HG02571 (cell line): Measurements from ENCODE around the gene SEC61A1.

ENCODE experiments used
- ATAC-seq: cut with Tn5 transposase; IDR thresholded peaks from one replicate; pipeline ENCODE4 v1.9.1; 2021; ENCODE audit warnings: mild to moderate bottlenecking, moderate library complexity; ENCODE audit not compliant: unreplicated experiment

SEC61A1 gene

DNA sequence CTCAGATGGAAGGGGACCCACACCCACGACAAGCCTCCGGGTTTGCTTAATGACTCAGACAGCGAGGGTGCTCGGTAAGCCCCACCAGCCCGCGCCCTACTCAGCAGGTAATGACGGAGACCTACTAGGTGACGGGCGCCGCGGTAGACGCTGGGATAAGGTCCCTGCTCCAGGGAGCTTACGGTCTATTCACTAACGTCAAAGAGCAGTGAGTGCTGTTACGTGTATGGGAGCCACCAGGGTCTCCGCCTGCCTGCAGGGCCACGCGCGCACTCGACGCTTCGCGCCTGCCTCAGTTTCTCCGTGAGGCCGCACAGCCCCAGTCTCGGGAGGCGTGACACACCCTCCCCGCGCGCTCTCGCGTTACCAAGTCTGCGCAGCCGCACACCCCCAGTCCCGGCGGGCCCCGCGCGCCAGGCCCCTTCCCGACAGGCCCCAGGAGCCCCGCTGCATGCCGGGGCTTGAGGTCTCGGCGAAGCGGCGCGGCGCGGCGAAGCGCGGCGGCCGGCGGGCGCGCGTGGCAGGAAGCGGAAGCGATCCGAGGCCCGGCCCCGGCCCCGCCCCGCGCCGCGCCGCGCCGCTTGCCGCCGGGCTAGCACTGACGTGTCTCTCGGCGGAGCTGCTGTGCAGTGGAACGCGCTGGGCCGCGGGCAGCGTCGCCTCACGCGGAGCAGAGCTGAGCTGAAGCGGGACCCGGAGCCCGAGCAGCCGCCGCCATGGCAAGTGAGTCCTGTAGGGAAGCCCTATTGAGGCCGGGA is at the start of gene SEC61A1:
SEC61A1 (plus strand) TSS at position 601 of the 758 bp plus-strand sequence; CDS start at position 717, 116 bp downstream.
- ATAC-seq: peak; percentile 90

DNA sequence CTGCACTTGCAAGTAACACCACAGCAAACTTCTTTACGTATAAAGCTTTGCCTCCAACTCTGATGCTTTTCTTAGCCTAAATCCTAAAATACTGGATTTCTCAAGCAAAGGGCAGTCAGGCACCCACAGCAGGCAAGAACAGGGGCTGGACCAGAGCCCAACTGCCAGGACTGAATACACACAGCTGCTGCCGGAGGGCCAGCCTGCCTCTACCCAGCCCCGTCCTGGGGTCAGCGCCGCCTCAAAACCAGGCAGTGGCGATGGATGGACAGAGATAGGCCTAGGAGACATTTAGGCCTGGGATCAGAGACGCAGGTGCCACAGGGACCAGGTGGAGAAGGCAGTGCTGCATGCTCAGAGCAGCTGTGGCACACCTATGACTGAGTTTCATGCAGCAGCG is 47.6 kb upstream of the SEC61A1 start:
- no peak for ATAC-seq

DNA sequence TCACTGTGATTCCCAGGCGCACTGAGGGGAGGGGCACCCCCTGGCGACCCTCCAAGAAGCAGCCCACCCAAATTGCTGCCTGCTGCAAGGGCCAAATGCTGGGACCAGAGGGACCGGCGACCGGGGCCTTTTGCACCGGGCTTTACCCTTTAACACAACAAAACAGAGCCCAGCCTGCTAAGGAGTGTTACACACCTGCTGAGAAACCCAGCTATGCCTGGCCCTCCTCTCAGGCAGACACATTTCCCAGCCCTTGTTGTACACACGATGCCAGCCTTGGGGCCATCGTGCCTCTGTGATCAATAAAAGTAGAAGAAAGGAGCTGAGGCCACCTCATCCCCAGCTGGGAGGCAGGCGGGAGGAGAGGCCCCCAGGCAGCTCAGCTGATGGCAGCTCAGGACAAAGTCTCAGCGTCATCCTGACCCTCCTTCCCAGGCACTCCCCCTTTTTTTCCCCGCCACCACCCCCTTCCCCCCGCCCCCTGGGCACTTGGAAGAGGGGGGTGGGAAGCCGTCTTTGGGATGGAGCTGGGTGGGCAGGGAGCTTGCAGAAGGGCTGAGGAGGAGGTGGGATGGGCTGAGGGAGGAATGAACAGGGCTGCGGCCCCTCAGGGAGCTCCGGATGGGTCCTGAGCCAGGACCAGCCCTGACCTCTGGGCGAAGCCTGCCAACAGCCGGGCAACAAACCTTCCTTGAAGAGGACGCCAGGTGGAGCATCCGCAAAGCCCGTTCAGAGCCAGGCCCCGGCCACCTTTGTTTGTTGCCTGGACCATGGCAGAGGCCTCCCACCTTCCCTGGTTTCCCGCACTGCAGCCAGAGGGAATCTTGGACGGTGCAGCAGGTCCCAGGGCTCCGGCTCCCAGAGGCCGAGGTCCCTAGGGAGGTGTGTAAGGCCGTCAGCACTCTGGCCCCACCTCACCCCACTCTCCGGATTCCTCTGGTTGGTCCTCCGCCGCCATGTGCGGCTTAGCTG is 45.9 kb upstream of the SEC61A1 start:
- ATAC-seq: no peak

DNA sequence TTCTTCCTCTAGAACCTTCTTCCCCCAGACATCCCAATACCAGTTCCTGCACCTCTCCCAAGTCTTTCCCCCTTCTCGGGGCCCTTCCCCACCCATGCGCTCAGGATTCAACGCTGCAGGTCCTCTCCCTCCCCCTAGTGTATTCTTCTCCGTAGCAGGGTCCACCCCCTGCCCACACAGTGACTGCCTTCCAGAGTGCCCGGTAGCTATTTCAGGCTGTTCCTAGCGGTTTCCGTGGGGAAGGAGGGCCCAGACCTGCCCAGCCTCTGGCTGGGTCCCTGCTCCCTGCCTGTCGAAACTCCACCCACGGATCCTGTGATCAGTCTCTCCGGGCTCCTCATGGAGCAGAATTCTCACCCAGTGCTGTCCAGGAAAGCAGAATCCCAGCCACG is 45.2 kb upstream of the SEC61A1 start:
- no peak for ATAC-seq

DNA sequence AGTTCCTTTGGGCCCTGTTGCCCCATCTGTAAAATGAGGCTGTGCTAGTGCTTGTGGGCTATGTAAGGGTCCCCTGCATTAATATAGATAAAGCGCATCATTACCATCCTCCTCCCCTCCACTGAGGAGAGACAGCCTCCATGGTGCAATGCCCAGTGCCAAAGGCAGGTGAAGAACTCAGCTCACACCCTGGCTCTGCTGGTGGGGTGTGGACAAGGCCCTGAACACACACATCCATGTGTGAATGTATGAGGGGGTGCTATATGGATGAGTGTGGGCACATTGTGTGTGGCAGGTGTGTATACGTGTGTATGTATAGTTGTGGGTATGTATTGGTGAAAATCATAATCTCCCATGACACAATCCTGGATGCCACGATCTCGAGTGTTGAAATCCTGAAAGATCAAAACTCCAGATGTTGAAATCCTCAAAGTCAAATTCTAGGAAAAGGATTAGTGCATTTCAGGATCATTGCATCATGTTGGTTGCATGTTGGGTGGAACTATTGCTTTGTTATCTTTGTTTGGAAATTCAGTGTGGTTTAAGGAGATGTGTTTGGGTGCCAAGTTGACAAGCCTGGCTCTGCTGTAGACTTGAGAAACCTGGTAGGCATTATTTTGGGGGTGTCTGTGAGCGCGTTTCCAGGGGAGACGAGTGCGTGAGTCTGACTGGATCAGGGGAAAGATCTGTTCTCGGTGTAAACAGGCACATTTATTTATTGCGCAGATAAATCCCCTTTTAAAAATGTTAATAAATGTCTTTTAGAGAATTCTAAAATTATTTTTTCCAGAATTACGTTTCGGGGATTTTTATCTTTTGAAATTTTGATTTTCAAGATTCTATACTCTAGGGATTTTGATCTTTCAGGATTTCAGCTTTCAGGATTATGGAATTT is 42.0 kb upstream of the SEC61A1 start:
- ATAC-seq: no peak

DNA sequence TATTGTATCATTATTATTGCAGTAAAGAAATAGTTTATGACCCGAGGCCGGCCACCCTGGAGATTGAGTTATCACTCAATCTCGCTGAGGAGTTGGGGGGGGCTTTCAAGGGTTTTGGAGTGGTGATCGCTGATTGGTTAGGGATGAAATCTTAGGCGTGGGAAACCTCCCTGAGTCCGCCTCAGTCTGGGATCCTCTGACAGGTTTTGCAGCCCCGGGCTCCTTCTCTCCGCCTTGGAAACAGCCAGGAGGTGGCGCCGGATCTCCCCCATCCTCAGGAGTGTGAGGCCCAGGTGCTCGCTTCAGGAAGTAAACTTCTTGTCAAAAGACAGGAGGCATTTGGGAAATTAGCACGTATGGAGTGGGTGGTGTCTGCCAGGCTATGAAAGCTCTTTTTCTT is 41.1 kb upstream of the SEC61A1 start:
- ATAC-seq: no peak

DNA sequence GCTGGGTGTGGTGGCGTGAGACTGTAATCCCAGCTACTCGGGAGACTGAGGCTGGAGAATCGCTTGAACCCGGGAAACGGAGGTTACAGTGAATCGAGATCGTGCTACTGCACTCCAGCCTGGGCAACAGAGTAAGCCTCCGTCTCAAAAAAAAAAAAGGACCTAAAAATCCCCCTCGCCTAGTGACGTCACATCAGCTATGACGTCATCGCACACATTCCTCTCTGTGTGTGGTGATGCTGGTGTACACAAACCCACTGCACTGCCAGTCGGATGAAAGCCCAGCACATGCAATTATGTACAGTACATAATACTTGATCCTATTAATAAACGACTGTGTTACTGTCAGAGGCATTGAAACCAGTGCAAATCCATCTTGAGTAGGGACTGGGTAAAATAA is 40.2 kb upstream of the SEC61A1 start:
- no peak for ATAC-seq

DNA sequence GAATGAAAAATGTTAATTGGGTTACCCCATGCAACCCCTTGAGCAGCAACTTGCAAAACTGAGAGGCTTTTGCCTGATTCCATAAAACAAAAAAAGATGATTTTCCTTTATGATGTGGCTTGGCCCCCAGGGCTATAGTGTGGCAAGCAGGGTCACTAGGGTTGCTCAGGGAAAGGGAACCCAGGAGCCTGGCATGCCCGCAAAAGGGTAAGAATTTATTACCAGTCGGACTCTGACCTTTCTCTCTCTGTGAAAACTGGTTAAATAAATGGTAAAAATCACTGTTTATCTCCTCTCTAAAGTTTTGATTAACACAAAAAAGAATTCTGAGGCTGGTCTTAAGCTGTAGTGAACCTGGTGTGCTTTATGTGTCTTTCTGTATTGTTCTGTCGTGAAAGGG is 37.7 kb upstream of the SEC61A1 start:
- no peak for ATAC-seq

DNA sequence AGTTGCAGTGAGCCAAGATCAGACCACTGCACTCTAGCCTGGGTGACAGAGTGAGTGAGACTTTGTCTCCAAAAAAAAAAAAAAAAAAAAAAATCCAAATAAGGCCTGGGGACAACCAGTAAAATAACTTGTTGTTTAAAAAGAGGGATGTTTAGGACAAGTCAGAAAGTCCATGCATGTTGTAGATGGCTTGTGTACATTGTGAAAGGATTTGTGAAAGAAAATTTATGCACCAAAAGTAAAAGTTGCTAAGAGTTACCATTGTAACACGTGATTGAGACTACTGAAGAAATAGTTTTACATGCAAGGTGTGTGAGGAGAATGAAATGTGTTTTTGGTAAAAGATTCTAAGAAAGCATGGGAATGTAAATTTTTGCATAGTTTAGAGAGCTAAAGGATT is 35.7 kb upstream of the SEC61A1 start:
- no peak for ATAC-seq

DNA sequence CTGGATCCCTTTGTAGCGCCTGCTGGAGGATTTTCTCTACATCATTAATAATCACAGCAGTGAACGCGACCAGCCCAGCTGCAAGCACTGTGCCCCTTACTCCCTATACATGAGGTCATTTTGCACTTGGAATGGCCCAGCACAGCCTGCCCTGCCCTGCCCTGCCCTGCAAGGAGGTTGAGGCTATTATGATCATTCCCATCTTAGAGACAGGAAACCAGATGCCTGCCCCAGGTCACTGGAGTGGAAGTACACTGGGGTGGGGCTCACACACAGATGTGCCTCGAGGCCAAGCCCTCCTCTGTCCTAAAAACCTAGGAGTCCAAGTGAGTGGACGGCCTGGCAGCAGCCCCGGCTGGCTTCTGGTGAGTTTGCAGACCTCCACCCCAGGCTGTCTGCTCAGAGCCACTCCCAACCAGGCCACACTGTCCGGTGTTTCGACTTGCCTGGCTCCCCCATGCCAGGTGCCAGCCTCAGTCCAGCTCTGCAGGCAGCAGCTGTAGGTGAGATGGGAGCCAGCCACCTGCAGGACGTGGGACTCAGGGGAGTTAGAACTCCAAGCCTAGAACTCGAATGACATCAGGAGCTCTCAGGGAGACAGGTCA is 30.4 kb upstream of the SEC61A1 start:
- ATAC-seq: no peak

DNA sequence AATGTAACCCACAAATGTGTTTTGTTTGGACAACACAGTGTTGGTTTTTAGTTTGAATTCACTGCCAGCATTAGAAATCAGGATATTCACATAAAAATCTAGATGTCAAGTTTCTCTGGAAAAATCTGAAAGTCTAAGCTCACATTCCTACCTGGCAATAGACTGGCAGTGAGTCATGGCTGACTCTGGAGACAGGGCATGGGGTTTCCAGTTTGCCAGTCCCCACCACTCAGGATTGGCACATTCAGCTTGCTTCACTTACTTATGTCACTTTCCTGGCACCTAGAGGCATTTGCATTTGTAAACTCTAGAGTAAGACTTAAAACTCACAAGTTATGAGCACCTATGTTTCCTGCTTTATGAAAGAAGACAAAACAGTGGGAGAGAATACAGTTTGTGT is 19.1 kb upstream of the SEC61A1 start:
- ATAC-seq: no peak

DNA sequence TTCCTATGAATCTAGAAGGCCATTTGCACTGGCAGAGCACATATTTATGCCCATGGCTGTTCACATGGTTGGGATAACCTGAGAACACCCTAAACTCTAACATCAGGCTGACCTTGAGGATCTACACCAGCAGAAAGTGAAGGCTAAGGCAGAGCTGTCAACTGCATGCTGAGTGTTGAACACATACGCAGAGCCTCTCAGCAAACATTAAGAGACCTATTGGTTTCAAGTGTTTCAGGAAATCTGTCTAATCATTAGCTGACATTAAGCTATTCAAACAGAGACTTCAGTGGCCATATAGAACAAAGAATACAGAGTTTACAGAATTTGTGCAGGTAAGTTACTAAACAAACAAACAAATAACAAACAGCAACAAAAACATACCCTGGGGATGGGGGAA is 16.1 kb upstream of the SEC61A1 start:
- ATAC-seq: no peak

DNA sequence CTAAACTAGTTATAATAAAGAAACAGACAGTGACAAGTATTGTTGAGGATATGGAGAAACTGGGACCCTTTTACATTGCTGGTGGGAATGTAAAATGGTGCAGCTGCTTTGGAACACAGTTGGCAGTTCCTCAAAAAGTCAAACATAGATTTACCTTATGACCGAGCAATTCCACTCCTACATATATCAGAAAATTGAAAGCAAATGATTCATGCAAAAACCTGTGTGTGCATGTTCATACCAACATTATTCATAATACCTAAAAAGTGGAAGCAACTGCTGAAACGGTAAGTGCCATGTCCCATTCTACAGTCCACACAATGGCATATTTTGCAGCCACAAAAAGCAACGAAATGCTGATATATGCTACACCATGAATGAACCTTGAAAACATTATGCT is 12.2 kb upstream of the SEC61A1 start:
- no peak for ATAC-seq

DNA sequence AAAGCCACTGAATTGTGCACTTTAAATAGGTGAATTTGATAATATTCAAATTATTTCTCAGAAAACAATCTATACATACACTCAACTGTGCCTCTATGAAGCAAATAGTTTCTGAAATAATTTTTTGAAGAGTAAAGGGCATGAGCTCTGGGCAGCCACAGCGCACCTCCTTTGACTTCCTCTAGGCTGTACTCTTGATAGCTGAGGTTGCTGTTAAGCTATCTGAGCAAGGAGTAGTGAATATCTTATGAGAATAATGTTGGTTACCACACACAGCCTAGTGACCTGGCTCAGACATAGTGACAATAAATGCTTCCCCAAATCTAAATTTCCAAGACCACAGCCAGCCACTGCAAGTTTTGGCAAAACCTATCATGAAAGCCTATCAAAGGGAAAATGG is 11.6 kb upstream of the SEC61A1 start:
- no peak for ATAC-seq

DNA sequence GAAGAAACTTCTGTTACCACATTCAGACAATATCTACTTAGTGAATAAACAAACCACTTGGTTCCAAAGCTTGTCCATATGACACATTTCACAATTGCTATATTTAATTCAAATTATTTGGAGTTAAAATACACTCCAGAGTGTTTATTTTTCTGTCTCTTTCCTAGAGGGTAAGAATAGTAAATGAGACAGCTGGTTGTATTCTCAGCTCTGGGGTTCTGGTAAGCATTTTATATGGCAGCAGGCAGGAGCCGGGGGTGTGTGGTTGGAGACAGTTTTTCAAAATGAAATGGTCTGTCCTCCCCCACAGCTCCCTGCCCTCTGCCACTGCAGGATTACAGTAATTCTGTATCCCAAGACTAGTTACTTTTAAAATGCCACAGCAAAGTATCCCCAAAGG is 10.9 kb upstream of the SEC61A1 start:
- no peak for ATAC-seq

DNA sequence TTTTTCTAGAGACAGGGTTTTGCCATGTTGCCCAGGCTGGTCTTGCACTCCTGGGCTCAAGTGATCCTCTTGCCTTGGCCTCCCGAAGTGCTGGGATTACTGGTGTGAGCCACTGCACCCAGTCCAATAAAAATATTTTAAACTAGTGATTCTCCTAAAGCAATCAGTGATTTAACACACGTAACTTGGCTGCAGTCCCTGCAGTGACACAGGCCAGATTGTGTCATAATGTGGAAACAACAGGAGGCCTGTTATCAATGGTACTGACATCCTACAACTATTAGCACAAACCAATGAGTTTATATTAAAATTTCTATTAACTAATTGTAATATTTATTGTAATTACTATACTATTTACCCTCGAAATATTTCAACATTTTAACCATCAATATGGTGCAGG is 1.6 kb upstream of the SEC61A1 start:
- ATAC-seq: no peak

DNA sequence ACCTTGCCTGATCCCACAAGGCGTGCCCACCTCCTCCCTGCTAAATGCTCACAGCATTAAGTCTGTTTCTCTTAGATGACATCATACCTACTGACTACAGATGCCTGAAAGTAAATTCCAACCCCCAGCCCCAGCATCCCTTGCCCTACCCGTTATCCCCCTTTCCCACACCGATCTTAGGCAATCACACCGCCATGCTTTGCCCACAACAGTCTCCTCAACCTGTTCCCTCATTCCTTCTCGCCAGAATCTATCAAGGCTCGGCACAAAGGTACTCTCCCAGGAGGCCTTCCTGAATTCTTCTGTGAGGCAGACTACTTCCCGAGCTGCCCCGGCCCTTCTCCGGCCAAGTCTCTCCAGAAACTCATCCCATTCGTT is 789 bp upstream of the SEC61A1 start:
- ATAC-seq: no peak

DNA sequence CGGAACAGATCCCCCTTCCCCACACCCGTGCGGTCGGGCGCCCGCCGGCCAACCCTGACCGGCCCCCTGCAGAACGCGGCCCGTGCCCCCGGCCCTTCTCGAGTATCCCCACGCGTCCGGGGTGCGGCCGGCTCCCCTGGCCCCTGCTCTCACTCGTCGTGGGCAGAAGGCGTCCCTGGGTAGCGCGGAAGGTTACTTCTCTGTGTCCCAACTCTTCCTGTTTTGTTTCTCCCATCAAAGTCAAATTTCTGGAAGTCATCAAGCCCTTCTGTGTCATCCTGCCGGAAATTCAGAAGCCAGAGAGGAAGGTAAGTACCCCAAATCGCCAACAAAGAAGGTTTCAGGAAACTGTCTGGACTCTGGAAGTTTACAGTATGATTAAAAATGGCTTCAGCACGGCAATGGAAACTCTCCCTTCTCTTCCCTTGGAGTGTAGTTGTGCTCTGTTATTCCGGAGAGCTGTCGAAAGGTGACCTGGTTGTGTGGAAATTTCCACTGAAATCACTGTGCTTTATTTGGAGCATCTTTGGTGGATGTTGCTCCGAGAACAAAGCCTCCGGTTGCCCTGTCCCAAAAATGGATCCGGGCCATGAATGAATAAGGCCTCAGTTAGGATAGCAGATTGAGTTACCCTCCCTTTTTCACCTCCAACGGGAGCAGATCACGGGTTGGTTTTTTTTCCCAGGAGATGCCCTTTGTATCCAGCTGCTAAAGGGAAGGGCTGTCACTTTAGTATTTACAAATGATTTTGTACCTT is 536 bp downstream of the SEC61A1 start:
- ATAC-seq: peak; percentile 28

DNA sequence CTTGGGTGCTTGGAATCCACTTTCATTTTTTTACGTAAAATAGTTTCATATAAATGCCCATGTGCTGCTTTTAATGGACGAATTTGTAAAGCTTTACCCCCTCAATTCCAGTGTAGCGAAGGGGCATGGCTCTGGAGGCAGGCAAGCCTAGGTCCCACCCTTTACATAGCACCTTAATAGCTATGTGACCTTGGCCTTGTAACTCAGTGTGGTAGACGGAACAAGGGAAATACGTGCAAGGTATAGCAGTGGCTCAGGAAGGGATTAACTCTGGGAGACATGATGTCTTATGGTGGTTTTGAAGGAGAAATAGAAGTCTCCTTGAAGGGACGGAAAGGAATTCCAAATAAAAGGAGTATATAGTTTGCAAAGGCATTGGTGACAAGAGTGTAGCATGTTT is 1.4 kb downstream of the SEC61A1 start:
- ATAC-seq: no peak

DNA sequence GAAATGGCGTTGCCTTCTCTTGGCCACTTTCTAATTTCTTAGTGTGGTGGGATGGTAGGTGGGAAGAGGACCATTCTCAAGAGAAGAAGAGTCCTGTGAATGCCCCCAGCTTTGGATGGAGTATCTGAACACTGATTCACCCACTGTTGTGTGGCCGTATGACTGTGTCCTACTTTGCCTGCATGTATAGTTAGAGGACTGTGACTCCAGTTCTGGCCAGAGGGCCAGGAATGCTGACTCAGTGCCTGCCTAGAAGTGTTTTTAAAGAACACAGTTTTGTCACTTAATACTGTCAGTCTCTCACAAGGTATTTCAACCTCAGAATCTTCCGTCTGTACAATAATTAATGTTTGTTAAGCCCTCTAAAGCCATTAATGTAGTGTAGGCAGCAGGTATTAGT is 2.1 kb downstream of the SEC61A1 start:
- ATAC-seq: no peak
